ENCODE results near the gene HSDL1.

- TF ChIP-seq MEF2B (IDR thresholded peaks at IDR 0.05; ENCODE audit: partially characterized antibody, poor library complexity, severe bottlenecking) (no peak), MYC (IDR thresholded peaks at IDR 0.05; ENCODE audit: insufficient read depth, insufficient read length, insufficient replicate concordance, low read length, severe bottlenecking) (no peak)
Measured at GRCh38 chr16:84137769-84138357, 7.1 kb downstream of the HSDL1 start.
